Ishikawa (cell line): ENCODE results near the gene GET4.

Source experiments
- CEBPB ChIP-seq: IDR thresholded peaks from 2 replicates; pipeline ENCODE4 v1.6.1; 2012
- CREB1 ChIP-seq: IDR thresholded peaks from 2 replicates; pipeline ENCODE4 v1.6.1; 2012; ENCODE audit warnings: low read depth
- EGR1 ChIP-seq: IDR thresholded peaks from 2 replicates; pipeline ENCODE4 v1.6.1; 2012
- EP300 ChIP-seq: IDR thresholded peaks from 2 replicates; pipeline ENCODE4 v1.6.1; 2012; ENCODE audit warnings: borderline replicate concordance
- FOXM1 ChIP-seq: IDR thresholded peaks from 2 replicates; pipeline ENCODE4 v1.6.1; 2012; ENCODE audit warnings: low read depth, borderline replicate concordance
- NFIC ChIP-seq: IDR thresholded peaks from 2 replicates; pipeline ENCODE4 v1.6.1; 2012
- RAD21 ChIP-seq: IDR thresholded peaks from 2 replicates; pipeline ENCODE4 v1.6.1; 2012; ENCODE audit warnings: low read depth
- TAF1 ChIP-seq: IDR thresholded peaks from 2 replicates; pipeline ENCODE4 v1.6.1; 2012; ENCODE audit warnings: low read depth, mild to moderate bottlenecking
- TEAD4 ChIP-seq: IDR thresholded peaks from 2 replicates; pipeline ENCODE4 v1.6.1; 2012
- YY1 ChIP-seq: IDR thresholded peaks from 2 replicates; pipeline ENCODE4 v1.6.1; 2012; ENCODE audit warnings: low read depth
- ZBTB7A ChIP-seq: IDR thresholded peaks from 2 replicates; pipeline ENCODE4 v1.6.1; 2012; ENCODE audit warnings: low read depth
- TF ChIP-seq, protein P1 (sequence below): IDR thresholded peaks from 2 replicates; pipeline ENCODE4 v1.6.1; 2012; ENCODE audit warnings: low read depth, mild to moderate bottlenecking
- TF ChIP-seq, protein P2 (sequence below): IDR thresholded peaks from 2 replicates; pipeline ENCODE4 v1.6.1; 2012
- TF ChIP-seq, protein P3 (sequence below): IDR thresholded peaks from 2 replicates; pipeline ENCODE4 v1.6.1; 2012

DNA sequence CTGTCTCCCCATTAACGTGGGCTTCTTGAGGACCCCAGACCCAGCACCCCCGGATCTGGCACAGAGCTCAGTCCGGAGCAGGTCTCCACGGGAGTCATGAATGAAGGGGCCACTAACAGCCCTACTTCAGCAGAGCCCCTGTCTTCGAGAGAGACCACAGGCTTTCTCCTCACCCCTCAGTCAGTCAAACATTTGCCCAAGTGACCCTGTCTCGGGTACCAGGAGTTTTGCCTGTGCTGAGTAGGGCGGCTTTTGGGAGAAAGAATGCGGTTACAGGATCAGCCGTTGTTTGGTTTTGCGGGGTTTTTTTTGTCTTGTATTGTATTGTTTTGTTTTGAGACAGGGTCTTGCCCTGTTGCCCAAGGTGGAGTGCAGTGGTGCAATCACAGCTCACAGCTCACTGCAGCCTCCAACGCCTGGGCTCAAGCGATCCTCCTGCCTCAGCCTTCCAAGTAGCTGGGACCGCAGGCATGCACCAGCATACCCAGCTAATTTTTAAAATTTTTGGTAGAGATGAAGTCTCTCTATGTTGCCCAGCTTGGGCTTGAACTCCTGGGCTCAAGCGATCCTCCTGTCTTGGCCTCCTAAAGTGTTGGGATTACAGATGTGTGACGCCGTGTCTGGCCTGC, 61.6 kb downstream of the GET4 start:
- TF ChIP-seq CEBPB (no peak), EP300 (no peak), ZBTB7A (no peak), TEAD4 (no peak), TAF1 (no peak), YY1 (no peak), RAD21 (no peak), EGR1 (no peak), CREB1 (no peak), NFIC (no peak), FOXM1 (no peak)
- TF ChIP-seq, protein P1, sequence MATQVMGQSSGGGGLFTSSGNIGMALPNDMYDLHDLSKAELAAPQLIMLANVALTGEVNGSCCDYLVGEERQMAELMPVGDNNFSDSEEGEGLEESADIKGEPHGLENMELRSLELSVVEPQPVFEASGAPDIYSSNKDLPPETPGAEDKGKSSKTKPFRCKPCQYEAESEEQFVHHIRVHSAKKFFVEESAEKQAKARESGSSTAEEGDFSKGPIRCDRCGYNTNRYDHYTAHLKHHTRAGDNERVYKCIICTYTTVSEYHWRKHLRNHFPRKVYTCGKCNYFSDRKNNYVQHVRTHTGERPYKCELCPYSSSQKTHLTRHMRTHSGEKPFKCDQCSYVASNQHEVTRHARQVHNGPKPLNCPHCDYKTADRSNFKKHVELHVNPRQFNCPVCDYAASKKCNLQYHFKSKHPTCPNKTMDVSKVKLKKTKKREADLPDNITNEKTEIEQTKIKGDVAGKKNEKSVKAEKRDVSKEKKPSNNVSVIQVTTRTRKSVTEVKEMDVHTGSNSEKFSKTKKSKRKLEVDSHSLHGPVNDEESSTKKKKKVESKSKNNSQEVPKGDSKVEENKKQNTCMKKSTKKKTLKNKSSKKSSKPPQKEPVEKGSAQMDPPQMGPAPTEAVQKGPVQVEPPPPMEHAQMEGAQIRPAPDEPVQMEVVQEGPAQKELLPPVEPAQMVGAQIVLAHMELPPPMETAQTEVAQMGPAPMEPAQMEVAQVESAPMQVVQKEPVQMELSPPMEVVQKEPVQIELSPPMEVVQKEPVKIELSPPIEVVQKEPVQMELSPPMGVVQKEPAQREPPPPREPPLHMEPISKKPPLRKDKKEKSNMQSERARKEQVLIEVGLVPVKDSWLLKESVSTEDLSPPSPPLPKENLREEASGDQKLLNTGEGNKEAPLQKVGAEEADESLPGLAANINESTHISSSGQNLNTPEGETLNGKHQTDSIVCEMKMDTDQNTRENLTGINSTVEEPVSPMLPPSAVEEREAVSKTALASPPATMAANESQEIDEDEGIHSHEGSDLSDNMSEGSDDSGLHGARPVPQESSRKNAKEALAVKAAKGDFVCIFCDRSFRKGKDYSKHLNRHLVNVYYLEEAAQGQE: no peak
- TF ChIP-seq, protein P2, sequence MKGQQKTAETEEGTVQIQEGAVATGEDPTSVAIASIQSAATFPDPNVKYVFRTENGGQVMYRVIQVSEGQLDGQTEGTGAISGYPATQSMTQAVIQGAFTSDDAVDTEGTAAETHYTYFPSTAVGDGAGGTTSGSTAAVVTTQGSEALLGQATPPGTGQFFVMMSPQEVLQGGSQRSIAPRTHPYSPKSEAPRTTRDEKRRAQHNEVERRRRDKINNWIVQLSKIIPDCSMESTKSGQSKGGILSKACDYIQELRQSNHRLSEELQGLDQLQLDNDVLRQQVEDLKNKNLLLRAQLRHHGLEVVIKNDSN: no peak
- TF ChIP-seq, protein P3, sequence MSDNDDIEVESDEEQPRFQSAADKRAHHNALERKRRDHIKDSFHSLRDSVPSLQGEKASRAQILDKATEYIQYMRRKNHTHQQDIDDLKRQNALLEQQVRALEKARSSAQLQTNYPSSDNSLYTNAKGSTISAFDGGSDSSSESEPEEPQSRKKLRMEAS: no peak
